Measurements from ENCODE around the gene QSOX2. TPM values are rescaled to one million over a fixed set of nuclear protein-coding genes. Genes with fewer than 3 reads are reported as not detected.

Gene QSOX2
- total and polyA plus RNA-seq, 12 donors, result 4.6 to 9.1 (median 7.7) TPM

DNA sequence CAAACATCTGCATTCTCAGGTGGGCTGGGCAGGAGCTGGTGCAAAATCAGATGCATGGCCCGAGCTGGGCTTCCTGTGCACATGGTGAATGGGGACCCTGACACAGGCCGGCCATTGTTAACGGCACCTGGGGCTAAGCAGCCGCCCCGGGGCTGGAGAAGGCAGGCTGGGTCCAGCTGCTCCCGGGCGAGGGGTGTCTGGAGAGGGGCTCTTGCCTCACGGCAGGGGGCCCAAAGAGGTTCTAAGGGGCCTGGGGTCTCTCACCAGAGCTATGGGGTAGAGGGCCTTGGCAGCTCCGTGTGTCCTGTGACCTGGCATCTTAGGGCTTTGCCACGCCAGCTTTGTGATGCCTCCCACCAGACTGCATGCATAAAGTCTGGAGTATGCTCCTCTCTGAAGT is 5.1 kb upstream of the QSOX2 start:
- TF ChIP-seq, protein P1, sequence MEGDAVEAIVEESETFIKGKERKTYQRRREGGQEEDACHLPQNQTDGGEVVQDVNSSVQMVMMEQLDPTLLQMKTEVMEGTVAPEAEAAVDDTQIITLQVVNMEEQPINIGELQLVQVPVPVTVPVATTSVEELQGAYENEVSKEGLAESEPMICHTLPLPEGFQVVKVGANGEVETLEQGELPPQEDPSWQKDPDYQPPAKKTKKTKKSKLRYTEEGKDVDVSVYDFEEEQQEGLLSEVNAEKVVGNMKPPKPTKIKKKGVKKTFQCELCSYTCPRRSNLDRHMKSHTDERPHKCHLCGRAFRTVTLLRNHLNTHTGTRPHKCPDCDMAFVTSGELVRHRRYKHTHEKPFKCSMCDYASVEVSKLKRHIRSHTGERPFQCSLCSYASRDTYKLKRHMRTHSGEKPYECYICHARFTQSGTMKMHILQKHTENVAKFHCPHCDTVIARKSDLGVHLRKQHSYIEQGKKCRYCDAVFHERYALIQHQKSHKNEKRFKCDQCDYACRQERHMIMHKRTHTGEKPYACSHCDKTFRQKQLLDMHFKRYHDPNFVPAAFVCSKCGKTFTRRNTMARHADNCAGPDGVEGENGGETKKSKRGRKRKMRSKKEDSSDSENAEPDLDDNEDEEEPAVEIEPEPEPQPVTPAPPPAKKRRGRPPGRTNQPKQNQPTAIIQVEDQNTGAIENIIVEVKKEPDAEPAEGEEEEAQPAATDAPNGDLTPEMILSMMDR (IDR thresholded peaks at IDR 0.05), result no peak
- WGBS, 2 donors, result 65 to 68% methylated on average over 10 of the region's 10 CpGs
- no peak for ATAC-seq
- intact Hi-C loops (cut with DNase I), result no loop called here
- no peaks in the 10 kb centered on the region for H3K36me3 ChIP-seq
- H3K9me3 ChIP-seq, result no peaks in the 10 kb centered on the region
- peaks cover 0 to 13% (median 4%) of the 10 kb centered on the region in 9 donors for H3K4me1 ChIP-seq
- H3K27me3 ChIP-seq, result peaks cover 0 to 12% (median 0%) of the 10 kb centered on the region in 7 donors
- no peak overlapping the region for H3K27ac ChIP-seq
- peak in 1 of 2 donors; percentile 10 for DNase-seq
- no peak overlapping the region for H3K4me3 ChIP-seq

DNA sequence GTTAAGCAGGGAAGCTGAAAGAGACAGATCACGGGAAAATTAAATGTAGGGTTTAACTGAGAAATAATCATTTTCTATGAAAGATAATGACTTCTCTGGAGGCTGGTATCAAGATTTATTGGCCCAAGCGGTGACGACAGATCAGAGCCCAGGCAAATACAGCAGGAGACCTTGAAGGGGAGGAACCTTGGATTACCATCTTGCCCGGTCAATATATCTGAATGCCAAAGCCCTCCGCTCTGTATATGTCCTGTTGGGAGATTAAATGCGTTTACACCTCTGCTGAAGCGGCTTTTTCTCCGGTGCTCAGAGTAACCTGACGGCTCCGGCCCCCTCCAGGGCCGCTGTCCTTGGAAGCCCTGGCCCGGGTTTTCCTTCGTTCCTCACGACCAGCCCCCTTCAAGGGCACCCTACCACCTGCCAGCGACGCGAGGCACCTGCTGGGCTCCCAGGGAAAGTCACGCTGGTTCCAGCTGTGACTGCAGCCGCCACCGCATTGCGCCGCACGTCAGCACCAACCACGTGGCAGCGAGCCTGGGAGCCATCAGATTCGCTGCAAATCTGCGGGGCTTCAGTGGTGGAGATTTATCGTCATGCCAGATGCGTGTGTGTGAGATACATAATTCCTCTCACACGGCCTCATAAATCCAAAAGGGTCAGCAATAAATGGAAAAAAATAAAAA is 4.4 kb upstream of the QSOX2 start:
- intact Hi-C loops (cut with DNase I), result loop anchor here in 1 of 10 donors (10.0 kb wide), 1 partner anchor 265 kb away; no protein-coding TSS in a partner anchor
- H3K36me3 ChIP-seq, result no peaks in the 10 kb centered on the region
- TF ChIP-seq, protein P1 (IDR thresholded peaks at IDR 0.05), result no peak
- H3K27me3 ChIP-seq, result peaks cover 0 to 6% (median 0%) of the 10 kb centered on the region in 7 donors
- H3K4me3 ChIP-seq, result no peak overlapping the region
- ATAC-seq, result no peak
- WGBS, 2 donors, result 63 to 70% methylated on average over 30 of the region's 30 CpGs
- H3K4me1 ChIP-seq, result peaks cover 0 to 11% (median 8%) of the 10 kb centered on the region in 9 donors
- H3K27ac ChIP-seq, result no peak overlapping the region
- DNase-seq, result no peak
- no peaks in the 10 kb centered on the region for H3K9me3 ChIP-seq

DNA sequence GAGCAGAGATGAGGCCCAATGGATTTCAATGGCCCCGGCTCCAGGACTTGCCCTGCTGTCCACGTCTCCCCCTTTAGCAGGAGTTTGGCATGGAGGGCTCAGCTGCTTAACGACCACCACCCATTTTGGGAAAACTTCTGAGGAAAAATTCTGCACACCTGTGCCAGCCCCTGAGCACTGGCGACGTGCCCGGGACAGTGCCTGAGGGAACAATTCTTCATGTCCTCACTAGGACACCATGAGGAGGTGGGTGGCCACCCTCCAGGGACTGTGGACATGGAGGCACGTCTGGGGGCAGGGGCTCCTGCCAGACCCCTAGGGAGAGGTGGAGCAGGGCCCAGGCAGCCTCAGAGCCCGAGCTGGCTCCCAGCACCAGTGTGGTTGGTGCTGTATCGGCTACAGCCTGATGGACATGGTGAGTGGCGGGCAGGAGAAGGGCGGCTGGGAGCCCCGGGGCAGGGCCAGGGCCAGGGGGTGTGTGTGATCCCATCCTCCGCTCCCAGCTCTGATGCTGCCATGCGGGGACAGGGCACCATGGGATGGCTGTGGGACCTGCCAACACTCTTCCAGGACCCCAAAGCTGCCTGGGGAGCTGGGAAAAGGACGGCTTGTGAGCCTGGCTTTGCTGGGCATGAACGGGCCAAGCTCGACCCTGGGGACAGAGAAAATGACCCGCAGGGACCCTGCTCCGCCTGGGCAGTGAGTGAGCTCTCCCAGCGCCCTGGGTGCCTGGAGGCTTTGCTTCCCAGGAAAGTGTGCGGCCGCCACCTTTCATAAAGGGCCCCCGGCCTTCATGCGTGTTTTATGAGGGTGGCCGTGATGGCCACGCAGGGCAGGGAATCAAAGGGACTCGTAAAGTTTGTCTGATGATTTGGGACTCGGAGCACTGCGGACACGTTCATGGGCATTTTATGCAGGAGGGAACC is 3.6 kb upstream of the QSOX2 start:
- 82 to 85% methylated on average over 30 of the region's 30 CpGs for WGBS, 2 donors
- TF ChIP-seq, protein P1 (IDR thresholded peaks at IDR 0.05), result no peak
- DNase-seq (no peak), ATAC-seq (no peak)
- Histone ChIP-seq H3K36me3 (no peaks in the 10 kb centered on the region), H3K4me1 (peaks cover 5 to 16% (median 12%) of the 10 kb centered on the region in 9 donors), H3K27ac (no peak overlapping the region), H3K9me3 (no peaks in the 10 kb centered on the region), H3K27me3 (peaks cover 0 to 3% (median 0%) of the 10 kb centered on the region in 7 donors), H3K4me3 (no peak overlapping the region)
- intact Hi-C loops (cut with DNase I), result loop anchor here in 1 of 10 donors (10.0 kb wide), 1 partner anchor 264 kb away; no protein-coding TSS in a partner anchor

DNA sequence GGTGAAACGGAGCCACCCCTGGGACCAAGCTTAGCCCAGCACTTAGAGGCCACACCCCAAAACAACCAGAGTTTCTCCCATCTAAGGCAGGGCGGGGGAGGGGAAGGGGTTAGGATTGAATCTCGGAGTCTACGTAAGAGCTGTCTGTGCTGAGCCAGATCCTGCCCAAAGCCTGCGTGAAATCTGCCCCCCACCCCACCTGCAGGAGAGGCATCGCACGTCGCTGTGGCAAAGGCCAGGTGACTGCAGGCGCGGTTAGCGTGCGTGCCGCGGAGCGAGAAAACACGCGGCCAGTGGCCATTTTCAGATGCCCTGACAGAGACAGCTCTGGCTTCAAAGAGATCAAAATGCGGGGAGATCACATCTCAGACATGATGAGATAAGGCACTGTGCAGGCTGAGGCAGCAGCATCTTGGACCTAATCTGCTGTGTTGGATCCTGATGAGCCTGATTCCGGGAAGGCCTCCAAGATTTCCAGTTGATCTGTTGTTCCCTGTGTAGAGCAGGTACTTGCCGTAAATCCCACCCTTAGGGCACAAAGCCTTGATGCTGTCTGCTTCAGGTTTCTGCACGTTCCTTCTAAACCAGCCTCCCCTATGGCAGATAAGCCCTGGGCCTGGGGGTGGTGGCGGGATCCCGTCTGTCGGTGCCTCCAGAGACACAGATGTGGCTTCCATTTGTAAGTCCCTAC is 2.5 kb upstream of the QSOX2 start:
- Histone ChIP-seq H3K9me3 (no peaks in the 10 kb centered on the region), H3K4me3 (no peak overlapping the region), H3K27me3 (no peaks in the 10 kb centered on the region), H3K27ac (no peak overlapping the region), H3K36me3 (no peaks in the 10 kb centered on the region), H3K4me1 (peaks cover 5 to 27% (median 21%) of the 10 kb centered on the region in 9 donors)
- ATAC-seq, result no peak
- intact Hi-C loops (cut with DNase I), result loop anchor here in 1 of 10 donors (10.0 kb wide), 1 partner anchor 263 kb away; no protein-coding TSS in a partner anchor
- TF ChIP-seq, protein P1 (IDR thresholded peaks at IDR 0.05), result no peak
- peak in 1 of 2 donors; percentile 9 for DNase-seq
- WGBS, 2 donors, result 77 to 79% methylated on average over 24 of the region's 24 CpGs
